Transverse colon (tissue), 3 donors: ENCODE measurements around the gene KNDC1.

Experiments
- EP300 ChIP-seq: sonication (generic); formaldehyde crosslinking; IDR thresholded peaks from one replicate; pipeline ENCODE4 v1.6.1; 2017; ENCODE audit warnings: antibody characterized with exemption, low read depth
- POLR2A ChIP-seq: fragments of 450-650 bp; IDR thresholded peaks from one replicate; pipeline ENCODE4 v1.6.1; 2016; ENCODE audit warnings: antibody characterized with exemption, mild to moderate bottlenecking, moderate library complexity
- TF ChIP-seq, protein P1 (sequence below), 5 experiments: fragments of 200-600 bp in 3 of 5; fragments of 450-650 bp in 2 of 5; sonication (generic) in 3 of 5; IDR thresholded peaks; 1 replicate in 2 of 5; 2 replicates in 3 of 5; pipeline ENCODE4 v1.5.1; 2016 to 2017; ENCODE audit warnings: antibody characterized with exemption in 5 of 5, inconsistent platforms in 3 of 5, mild to moderate bottlenecking in 2 of 5, moderate library complexity in 1 of 5

DNA sequence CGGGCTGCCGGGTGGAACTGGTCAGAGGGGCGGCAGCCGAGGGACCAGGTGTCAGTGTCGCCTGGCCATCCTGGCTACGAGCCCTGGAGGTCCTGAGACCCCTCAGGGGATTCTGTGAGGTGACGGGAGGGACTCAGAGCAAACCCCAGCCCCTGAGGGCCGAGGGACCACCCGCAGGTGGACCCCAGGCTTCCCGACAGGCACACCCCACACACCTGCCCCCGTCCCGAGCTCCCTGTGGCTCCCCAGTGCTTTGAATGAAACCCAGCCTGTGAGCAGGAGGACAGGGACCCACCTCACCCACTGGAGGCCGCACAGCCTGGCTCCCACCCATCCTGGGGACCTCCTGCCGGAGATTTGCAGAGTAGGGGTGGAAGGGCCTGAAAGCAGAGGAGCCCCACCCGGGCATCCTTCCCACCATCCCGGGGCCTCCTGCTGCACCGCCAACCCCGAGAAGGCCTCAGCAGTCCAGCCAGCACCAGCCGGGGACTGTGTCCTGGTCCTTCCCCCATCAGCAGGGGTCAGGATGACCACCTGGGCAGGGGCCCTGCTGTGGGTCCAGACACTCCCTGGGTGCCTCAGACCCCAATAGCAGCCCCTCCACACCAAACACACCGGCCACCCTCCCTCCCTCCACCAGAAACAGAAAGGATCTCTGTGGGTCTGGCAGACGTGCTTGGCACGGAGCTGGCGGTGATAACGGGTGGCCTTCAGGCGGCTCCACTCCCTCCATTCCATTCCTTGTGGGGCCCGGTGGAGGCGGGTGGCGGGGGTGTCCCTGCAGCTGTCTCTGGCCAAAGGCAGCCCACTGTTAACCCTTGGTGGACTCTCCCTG is 91.6 kb downstream of the KNDC1 start:
- TF ChIP-seq, protein P1, sequence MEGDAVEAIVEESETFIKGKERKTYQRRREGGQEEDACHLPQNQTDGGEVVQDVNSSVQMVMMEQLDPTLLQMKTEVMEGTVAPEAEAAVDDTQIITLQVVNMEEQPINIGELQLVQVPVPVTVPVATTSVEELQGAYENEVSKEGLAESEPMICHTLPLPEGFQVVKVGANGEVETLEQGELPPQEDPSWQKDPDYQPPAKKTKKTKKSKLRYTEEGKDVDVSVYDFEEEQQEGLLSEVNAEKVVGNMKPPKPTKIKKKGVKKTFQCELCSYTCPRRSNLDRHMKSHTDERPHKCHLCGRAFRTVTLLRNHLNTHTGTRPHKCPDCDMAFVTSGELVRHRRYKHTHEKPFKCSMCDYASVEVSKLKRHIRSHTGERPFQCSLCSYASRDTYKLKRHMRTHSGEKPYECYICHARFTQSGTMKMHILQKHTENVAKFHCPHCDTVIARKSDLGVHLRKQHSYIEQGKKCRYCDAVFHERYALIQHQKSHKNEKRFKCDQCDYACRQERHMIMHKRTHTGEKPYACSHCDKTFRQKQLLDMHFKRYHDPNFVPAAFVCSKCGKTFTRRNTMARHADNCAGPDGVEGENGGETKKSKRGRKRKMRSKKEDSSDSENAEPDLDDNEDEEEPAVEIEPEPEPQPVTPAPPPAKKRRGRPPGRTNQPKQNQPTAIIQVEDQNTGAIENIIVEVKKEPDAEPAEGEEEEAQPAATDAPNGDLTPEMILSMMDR (IDR thresholded peaks at IDR 0.05): no peak
- TF ChIP-seq POLR2A: no peak
- TF ChIP-seq EP300: no peak
